ENCODE measurements around the gene UCKL1.

Gene UCKL1

GRCh38 chr20:63933646-63934045 lies 22.6 kb downstream of the UCKL1 start:
- no peak overlapping the region for H3K4me3 ChIP-seq (ENCODE audit: low read length)
- no peak for TF ChIP-seq EZH2phosphoT487 (IDR thresholded peaks at IDR 0.05; ENCODE audit: low read length)
- TF ChIP-seq EZH2 (optimal IDR thresholded peaks at IDR 0.05; ENCODE audit: low read depth, low read length): no peak
- TF ChIP-seq CTCF (IDR thresholded peaks at IDR 0.05; ENCODE audit: low read length): no peak
- H4K20me1 ChIP-seq (ENCODE audit: insufficient read depth, low read length): no peaks in the 10 kb centered on the region
- no peak overlapping the region for H2AFZ ChIP-seq (ENCODE audit: low read length)
- no peak overlapping the region for H3K4me2 ChIP-seq (ENCODE audit: low read depth, low read length)
- H3K27me3 ChIP-seq (replicated peaks; ENCODE audit: insufficient read depth, low read length): no peaks in the 10 kb centered on the region
- no peak for DNase-seq
- no peak overlapping the region for H3K9ac ChIP-seq (ENCODE audit: low read length)
- H3K4me1 ChIP-seq (ENCODE audit: low read length): no peaks in the 10 kb centered on the region
- no peaks in the 10 kb centered on the region for H3K9me3 ChIP-seq (replicated peaks; ENCODE audit: insufficient read depth, low read length)
- H3K79me2 ChIP-seq (ENCODE audit: low read length): 0 out of 2 replicates have a peak, but pooled peaks cover under 1% of the 10 kb centered on the region
- H3K36me3 ChIP-seq (replicated peaks; ENCODE audit: insufficient read depth, low read length): no peaks in the 10 kb centered on the region
- H3K9me2 ChIP-seq (replicated peaks; ENCODE audit: insufficient read depth, low read length): no peaks in the 10 kb centered on the region
- no peak overlapping the region for H3K27ac ChIP-seq (ENCODE audit: low read length)
- H3F3A ChIP-seq (ENCODE audit: insufficient read depth, low read length): no peaks in the 10 kb centered on the region

- Histone ChIP-seq H3K9ac (ENCODE audit: low read length) (no peak overlapping the region), H4K20me1 (ENCODE audit: insufficient read depth, low read length) (no peaks in the 10 kb centered on the region), H3F3A (ENCODE audit: insufficient read depth, low read length) (no peaks in the 10 kb centered on the region), H3K27ac (ENCODE audit: low read length) (no peak overlapping the region), H3K27me3 (replicated peaks; ENCODE audit: insufficient read depth, low read length) (no peaks in the 10 kb centered on the region), H3K4me1 (ENCODE audit: low read length) (no peaks in the 10 kb centered on the region), H3K4me2 (ENCODE audit: low read depth, low read length) (no peak overlapping the region), H3K9me2 (replicated peaks; ENCODE audit: insufficient read depth, low read length) (no peaks in the 10 kb centered on the region), H3K4me3 (ENCODE audit: low read length) (no peak overlapping the region), H3K9me3 (replicated peaks; ENCODE audit: insufficient read depth, low read length) (no peaks in the 10 kb centered on the region), H3K36me3 (replicated peaks; ENCODE audit: insufficient read depth, low read length) (peaks cover 5% of the 10 kb centered on the region; the same call in 1 of the 2 replicates), H2AFZ (ENCODE audit: low read length) (no peak overlapping the region), H3K79me2 (ENCODE audit: low read length) (no peaks in the 10 kb centered on the region)
- no peak for DNase-seq
- TF ChIP-seq EZH2phosphoT487 (IDR thresholded peaks at IDR 0.05; ENCODE audit: low read length): no peak
- TF ChIP-seq CTCF (IDR thresholded peaks at IDR 0.05; ENCODE audit: low read length): no peak
- no peak for TF ChIP-seq EZH2 (optimal IDR thresholded peaks at IDR 0.05; ENCODE audit: low read depth, low read length)
Measured at GRCh38 chr20:63932606-63933160, 23.5 kb downstream of the UCKL1 start.

- Histone ChIP-seq H3K4me2 (ENCODE audit: low read depth, low read length) (no peak overlapping the region), H3K79me2 (ENCODE audit: low read length) (no peaks in the 10 kb centered on the region), H2AFZ (ENCODE audit: low read length) (no peak overlapping the region), H3K9ac (ENCODE audit: low read length) (no peak overlapping the region), H3K9me3 (replicated peaks; ENCODE audit: insufficient read depth, low read length) (no peaks in the 10 kb centered on the region), H3K27me3 (replicated peaks; ENCODE audit: insufficient read depth, low read length) (no peaks in the 10 kb centered on the region), H3K36me3 (replicated peaks; ENCODE audit: insufficient read depth, low read length) (peaks cover 5% of the 10 kb centered on the region; the same call in 1 of the 2 replicates), H3K27ac (ENCODE audit: low read length) (no peak overlapping the region), H3K4me1 (ENCODE audit: low read length) (no peaks in the 10 kb centered on the region), H3K9me2 (replicated peaks; ENCODE audit: insufficient read depth, low read length) (no peaks in the 10 kb centered on the region), H3F3A (ENCODE audit: insufficient read depth, low read length) (no peaks in the 10 kb centered on the region), H3K4me3 (ENCODE audit: low read length) (no peak overlapping the region), H4K20me1 (ENCODE audit: insufficient read depth, low read length) (no peaks in the 10 kb centered on the region)
- DNase-seq: no peak
- TF ChIP-seq EZH2phosphoT487 (IDR thresholded peaks at IDR 0.05; ENCODE audit: low read length) (no peak), CTCF (IDR thresholded peaks at IDR 0.05; ENCODE audit: low read length) (no peak), EZH2 (optimal IDR thresholded peaks at IDR 0.05; ENCODE audit: low read depth, low read length) (no peak)
Measured at GRCh38 chr20:63931735-63932134, 24.5 kb downstream of the UCKL1 start.
